Stimulated activated naive CD4-positive, alpha-beta T cell treated with Interleukin-2 at 50 U/mL for 16 hours (primary cell): ENCODE results near the gene KCNJ3.

Experiments used
- DNase-seq: peaks from one replicate; lab custom pipeline; 2025; lab: John Stamatoyannopoulos, UW

The KCNJ3 gene

GRCh38 chr2:154707994-154708575 lies 9.6 kb downstream of the KCNJ3 start:
- DNase-seq, result no peak

- no peak for DNase-seq
Measured at GRCh38 chr2:154709215-154709614, 10.7 kb downstream of the KCNJ3 start.

- DNase-seq, result no peak
Measured at GRCh38 chr2:154710078-154710477, 11.6 kb downstream of the KCNJ3 start.

- DNase-seq, result no peak
Measured at GRCh38 chr2:154710685-154711084, 12.2 kb downstream of the KCNJ3 start.

- no peak for DNase-seq
Measured at GRCh38 chr2:154713675-154714074, 15.2 kb downstream of the KCNJ3 start.

GRCh38 chr2:154720651-154721050 lies 22.2 kb downstream of the KCNJ3 start:
- DNase-seq, result no peak

- no peak for DNase-seq
Measured at GRCh38 chr2:154724194-154724797, 25.8 kb downstream of the KCNJ3 start.

- DNase-seq, result no peak
Measured at GRCh38 chr2:154740361-154740760, 41.9 kb downstream of the KCNJ3 start.

GRCh38 chr2:154758871-154759270 lies 60.4 kb downstream of the KCNJ3 start:
- DNase-seq, result no peak

- DNase-seq, result no peak
Measured at GRCh38 chr2:154762638-154763037, 64.1 kb downstream of the KCNJ3 start.

GRCh38 chr2:154771664-154772284 lies 73.3 kb downstream of the KCNJ3 start:
- DNase-seq, result no peak

GRCh38 chr2:154776825-154777224 lies 78.3 kb downstream of the KCNJ3 start:
- DNase-seq, result no peak

- no peak for DNase-seq
Measured at GRCh38 chr2:154794406-154794805, 95.9 kb downstream of the KCNJ3 start.

- DNase-seq, result no peak
Measured at GRCh38 chr2:154795651-154796050, 97.2 kb downstream of the KCNJ3 start.

GRCh38 chr2:154804451-154804850 lies 106.0 kb downstream of the KCNJ3 start:
- DNase-seq, result no peak

GRCh38 chr2:154813636-154814035 lies 115.1 kb downstream of the KCNJ3 start:
- DNase-seq, result no peak

GRCh38 chr2:154814856-154815255 lies 116.4 kb downstream of the KCNJ3 start:
- no peak for DNase-seq

GRCh38 chr2:154825358-154825757 lies 126.9 kb downstream of the KCNJ3 start:
- DNase-seq, result no peak

GRCh38 chr2:154826827-154827226 lies 128.3 kb downstream of the KCNJ3 start:
- no peak for DNase-seq

GRCh38 chr2:154827286-154827685 lies 128.8 kb downstream of the KCNJ3 start:
- DNase-seq, result no peak

GRCh38 chr2:154832711-154833110 lies 134.2 kb downstream of the KCNJ3 start:
- no peak for DNase-seq

GRCh38 chr2:154836632-154837031 lies 138.1 kb downstream of the KCNJ3 start:
- DNase-seq, result no peak

- no peak for DNase-seq
Measured at GRCh38 chr2:154837035-154837434, 138.5 kb downstream of the KCNJ3 start.

GRCh38 chr2:154844513-154844912 lies 146.0 kb downstream of the KCNJ3 start:
- no peak for DNase-seq
